Stimulated activated CD4-positive, alpha-beta T cell treated with anti-CD3 and anti-CD28 coated beads, TNF-alpha, amount 100 ng/mL, for 24 hours (primary cell): ENCODE results near the gene MTERF4.

ENCODE experiments used
- DNase-seq, 3 experiments: peaks; one replicate each; pipeline ENCODE4 v3.0.0-alpha.2; 2020; ENCODE audit warnings: low read depth in 3 of 3

Gene MTERF4

DNA sequence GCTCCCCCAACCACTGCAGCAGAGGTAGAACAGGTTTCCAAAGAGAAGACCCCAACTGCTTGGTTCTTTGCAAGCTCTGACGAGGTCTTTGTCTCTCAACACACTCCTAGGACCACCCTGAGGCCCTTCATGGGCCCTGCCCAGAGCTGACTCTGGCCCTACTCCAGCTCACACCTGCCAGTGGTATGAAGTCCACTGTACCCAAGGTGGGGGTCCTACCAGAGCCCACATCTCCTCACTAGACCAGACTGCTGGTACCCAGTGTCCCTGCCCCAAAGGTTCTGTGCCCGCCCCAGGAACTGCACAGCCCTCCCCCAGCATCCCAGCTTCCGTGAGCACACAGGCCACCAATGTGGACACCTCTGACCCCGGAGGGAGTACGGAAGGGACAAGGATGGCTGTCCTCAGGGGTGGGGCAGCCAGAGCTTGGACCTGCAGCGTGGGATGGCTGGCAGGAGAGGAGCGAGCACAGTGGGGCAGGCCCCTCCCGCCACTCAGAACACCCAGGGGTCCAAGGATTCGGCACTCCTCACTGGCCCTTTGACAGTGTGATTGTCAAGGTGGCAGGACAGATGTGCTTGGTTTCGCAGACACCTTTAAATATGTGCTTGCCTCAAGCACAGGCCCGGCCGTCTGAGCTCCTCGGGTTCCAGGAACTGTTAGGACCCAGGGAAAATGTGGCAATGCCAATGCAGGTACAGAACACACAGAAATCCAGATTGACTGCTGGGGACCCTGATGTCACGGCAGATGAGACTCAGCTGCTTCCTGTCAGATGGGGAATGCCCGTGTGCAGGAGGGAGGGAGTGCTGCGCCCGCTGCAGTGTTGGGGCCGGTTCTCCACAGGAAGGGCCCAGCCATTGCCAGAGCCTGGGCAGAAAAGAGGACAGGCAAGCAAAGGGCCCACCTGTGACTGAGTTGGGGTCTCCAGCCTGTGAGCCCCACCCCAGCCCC lies 51.2 kb downstream of the MTERF4 start:
- no peak for DNase-seq

GRCh38 chr2:241049739-241050623 lies 52.1 kb downstream of the MTERF4 start:
- no peak for DNase-seq

DNA sequence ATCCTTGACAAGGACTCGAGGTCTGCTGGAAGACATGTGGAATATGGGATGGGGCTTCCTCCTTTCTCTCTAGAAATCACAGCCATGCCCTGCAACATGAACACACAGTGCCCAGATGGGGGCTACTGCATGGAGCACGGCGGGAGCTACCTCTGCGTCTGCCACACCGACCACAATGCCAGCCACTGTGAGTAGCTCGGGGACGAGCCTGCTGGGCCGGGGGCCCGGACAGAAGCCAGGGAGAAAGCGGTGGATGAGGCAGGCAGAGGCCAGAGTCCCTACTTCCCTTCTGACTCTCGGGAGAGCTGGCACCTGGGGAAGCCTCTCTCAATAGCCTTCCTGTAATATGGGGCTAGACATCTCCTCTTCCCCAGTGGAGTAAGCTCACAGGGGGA lies 53.1 kb downstream of the MTERF4 start:
- no peak for DNase-seq

DNA sequence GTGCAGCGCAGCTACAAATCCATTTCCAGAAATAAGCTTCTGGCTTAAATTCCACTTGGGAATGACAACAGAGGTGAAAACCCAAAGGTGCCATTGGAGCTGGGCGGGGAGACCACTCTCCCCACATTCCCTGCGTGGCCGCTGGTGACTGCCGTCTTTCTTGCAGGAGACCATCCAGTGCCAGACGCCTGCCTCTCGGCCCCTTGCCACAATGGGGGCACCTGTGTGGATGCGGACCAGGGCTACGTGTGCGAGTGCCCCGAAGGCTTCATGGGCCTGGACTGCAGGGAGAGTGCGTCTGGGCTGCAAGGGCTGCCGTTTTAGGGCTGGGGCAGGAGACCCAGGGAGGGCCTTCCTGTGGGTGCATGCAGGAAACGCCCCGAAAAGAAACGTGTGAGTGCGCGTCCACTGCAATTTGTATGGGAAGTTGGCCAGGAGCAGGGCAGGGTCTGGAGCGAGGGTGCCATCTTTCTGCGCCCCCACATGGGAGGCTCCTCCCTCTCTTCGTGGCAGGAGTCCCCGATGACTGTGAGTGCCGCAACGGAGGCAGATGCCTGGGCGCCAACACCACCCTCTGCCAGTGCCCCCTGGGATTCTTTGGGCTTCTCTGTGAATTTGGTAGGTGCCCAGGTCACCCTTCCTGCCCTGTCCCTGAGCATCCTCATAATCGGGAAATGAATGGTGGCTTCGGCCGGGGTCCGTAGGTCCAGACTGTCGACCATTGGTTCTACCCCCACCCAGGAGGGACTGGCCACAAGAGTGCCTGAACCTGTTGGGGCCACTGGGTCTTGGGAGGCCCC lies 53.7 kb downstream of the MTERF4 start:
- no peak for DNase-seq

DNA sequence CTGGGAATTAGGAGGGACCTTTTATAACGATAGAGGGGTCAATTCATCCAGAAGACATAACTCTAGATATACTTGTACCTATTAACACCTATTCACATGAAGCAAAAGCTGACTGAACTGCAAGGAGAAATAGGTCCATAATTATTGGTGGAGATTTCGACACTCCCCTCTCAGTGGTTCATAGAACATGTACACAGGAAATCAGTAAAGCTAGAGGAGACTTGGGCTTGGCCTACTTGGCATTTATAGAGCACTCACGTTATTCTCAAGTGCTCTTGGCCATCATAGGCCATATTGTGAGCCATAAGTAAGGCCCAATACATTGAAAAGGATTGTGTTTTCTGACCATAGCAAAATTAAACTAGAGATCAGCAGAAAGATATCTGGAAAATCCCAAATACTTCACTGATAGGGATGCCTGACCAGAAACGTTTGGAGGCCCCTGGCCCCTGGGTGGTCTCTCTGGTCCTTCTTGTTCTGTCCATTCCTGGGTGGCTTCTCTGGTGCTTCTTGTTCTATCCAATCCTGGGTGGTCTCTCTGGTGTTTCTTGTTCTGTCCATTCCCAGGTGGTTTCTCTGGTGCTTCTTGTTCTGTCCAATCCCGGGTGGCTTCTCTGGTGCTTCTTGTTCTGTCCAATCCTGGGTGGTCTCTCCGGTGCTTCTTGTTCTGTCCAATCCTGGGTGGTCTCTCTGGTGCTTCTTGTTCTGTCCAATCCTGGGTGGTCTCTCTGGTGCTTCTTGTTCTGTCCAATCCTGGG lies 54.7 kb downstream of the MTERF4 start:
- DNase-seq: no peak
